A673 (cell line): ENCODE data around the gene RSRC1.

ENCODE experiments used
- CTCF ChIP-seq: fragments of 300-800, 200-600 bp; sonication (generic); conservative IDR thresholded peaks from 2 replicates; pipeline ENCODE4 v1.5.1; 2017; ENCODE audit warnings: low read depth, mild to moderate bottlenecking, antibody characterized with exemption, low read length, moderate library complexity, mixed read lengths
- EZH2 ChIP-seq: fragments of 200-600 bp; sonication (generic); IDR thresholded peaks from 2 replicates; pipeline ENCODE4 v1.6.1; 2017; ENCODE audit warnings: borderline replicate concordance, low read depth, mild to moderate bottlenecking, mixed read lengths, antibody characterized with exemption, low read length; ENCODE audit not compliant: poor library complexity, severe bottlenecking

GRCh38 chr3:158569794-158570193, 459.9 kb downstream of the RSRC1 start:
- no peak for TF ChIP-seq CTCF
- TF ChIP-seq EZH2, result no peak
